Measurements from ENCODE around the gene LYPD5.

Gene LYPD5

DNA sequence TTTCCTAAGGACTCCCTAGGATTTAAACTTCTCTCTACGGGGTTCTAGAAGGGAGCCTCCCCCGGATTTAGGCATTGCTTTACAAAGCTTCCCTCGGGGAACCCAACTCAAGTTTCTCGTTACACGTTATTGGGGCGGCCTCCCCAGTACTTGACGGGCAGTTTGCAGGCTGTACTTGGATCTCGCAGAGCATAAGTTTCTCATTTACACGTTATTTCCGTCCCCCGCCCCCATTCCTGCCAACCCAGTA is 48.1 kb downstream of the LYPD5 start:
- Histone ChIP-seq H3K4me3 (ENCODE audit: low read depth, low read length) (peak overlapping the region; percentile 82), H3K9me3 (no peaks in the 10 kb centered on the region), H3K4me1 (no peaks in the 10 kb centered on the region), H3K27me3 (no peaks in the 10 kb centered on the region), H3K36me3 (peaks cover 24% of the 10 kb centered on the region)
- TF ChIP-seq, protein P1, sequence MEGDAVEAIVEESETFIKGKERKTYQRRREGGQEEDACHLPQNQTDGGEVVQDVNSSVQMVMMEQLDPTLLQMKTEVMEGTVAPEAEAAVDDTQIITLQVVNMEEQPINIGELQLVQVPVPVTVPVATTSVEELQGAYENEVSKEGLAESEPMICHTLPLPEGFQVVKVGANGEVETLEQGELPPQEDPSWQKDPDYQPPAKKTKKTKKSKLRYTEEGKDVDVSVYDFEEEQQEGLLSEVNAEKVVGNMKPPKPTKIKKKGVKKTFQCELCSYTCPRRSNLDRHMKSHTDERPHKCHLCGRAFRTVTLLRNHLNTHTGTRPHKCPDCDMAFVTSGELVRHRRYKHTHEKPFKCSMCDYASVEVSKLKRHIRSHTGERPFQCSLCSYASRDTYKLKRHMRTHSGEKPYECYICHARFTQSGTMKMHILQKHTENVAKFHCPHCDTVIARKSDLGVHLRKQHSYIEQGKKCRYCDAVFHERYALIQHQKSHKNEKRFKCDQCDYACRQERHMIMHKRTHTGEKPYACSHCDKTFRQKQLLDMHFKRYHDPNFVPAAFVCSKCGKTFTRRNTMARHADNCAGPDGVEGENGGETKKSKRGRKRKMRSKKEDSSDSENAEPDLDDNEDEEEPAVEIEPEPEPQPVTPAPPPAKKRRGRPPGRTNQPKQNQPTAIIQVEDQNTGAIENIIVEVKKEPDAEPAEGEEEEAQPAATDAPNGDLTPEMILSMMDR (IDR thresholded peaks at IDR 0.05; ENCODE audit: low read depth, low read length), result no peak
- no peak for DNase-seq

DNA sequence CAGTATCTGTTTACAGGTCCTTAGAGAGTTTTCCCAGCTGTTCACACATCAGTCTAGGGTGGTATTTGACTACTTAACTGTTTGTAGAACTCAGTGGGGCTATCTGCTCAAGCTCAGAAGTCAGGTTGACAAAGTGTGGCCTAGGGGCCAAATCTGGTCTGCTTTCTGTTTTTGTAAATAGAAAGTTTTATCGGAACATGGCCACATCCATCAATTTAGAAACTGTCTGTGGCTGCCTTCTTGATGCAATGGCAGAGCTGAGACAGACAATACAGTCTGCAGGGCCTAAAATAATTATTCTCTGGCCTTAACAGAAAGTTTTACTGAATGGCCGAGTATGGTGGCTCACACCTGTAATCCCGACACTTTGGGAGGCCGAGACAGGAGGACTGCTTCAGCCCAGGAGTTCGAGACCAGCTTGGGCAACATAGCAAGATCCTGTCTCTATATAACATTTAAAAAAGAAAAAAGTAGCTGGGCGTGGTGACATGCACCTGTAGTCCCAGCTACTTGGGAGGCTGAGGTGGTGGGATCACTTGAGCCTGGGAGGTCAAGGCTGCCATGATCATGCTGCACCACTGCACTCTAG is 49.9 kb downstream of the LYPD5 start:
- Histone ChIP-seq H3K9me3 (no peaks in the 10 kb centered on the region), H3K4me3 (ENCODE audit: low read depth, low read length) (no peak overlapping the region), H3K4me1 (no peaks in the 10 kb centered on the region), H3K36me3 (peaks cover 38% of the 10 kb centered on the region), H3K27me3 (no peaks in the 10 kb centered on the region)
- TF ChIP-seq, protein P1 (IDR thresholded peaks at IDR 0.05; ENCODE audit: low read depth, low read length), result no peak
- DNase-seq, result no peak

DNA sequence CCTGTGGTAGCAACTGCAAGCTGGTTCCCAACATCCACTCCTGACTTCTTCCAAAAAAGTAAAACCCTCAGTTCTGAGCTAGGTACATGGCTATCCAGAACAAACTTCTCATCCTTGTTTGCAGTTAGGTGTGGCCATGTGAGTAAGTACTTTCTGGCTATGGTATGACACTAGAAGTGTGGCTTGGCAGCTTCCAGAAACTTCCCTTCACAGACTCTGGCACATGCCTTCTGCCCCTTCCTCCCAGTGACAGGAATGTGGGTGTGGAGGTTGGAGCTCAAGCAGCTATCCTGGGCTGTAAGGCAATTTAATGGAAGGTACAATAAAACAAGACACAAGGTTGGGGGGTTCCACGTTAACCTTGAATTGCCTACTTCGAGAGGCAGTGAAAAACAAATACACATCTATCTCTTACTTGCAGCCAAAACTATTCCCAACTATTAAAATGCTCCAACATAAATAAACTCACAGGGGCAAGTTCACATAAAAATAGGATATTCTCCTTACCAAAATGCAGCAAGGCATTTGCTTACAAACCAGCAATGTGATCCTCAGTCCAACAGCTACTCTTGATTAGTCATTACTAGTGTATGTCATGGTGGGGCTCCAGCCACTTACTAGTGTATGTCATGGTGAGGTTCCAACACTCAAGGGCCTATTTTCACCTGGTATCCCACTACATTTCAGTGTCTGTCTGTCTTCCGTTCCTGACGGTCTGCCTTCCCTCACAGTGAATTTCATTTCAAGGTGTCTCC is 50.6 kb downstream of the LYPD5 start:
- Histone ChIP-seq H3K36me3 (peaks cover 43% of the 10 kb centered on the region), H3K9me3 (no peaks in the 10 kb centered on the region), H3K4me1 (no peaks in the 10 kb centered on the region), H3K27me3 (no peaks in the 10 kb centered on the region), H3K4me3 (ENCODE audit: low read depth, low read length) (no peak overlapping the region)
- no peak for DNase-seq
- TF ChIP-seq, protein P1 (IDR thresholded peaks at IDR 0.05; ENCODE audit: low read depth, low read length), result no peak

DNA sequence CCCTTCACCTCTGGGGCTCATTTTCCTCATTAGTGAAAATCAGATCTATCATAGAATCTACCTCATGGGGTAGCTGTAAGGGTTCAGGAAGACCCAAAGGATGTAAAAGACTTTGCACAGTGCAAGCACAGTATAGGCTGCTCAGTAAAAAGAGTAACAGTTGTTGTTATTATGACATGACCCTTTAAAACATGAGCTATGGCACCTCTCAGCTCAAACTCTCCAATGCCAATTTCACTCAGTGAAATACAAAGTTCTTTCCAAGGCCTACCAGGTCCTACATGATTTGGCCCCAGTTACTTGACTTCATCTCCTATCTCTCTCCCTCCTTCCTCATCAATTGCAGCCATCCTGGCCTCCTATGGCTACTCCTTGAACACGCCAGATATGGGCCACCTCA is 52.3 kb downstream of the LYPD5 start:
- no peaks in the 10 kb centered on the region for H3K9me3 ChIP-seq
- no peak for DNase-seq
- TF ChIP-seq, protein P1 (IDR thresholded peaks at IDR 0.05; ENCODE audit: low read depth, low read length), result no peak
- H3K36me3 ChIP-seq, result peaks cover 51% of the 10 kb centered on the region
- H3K4me3 ChIP-seq (ENCODE audit: low read depth, low read length), result no peak overlapping the region
- no peaks in the 10 kb centered on the region for H3K27me3 ChIP-seq
- H3K4me1 ChIP-seq, result no peaks in the 10 kb centered on the region

DNA sequence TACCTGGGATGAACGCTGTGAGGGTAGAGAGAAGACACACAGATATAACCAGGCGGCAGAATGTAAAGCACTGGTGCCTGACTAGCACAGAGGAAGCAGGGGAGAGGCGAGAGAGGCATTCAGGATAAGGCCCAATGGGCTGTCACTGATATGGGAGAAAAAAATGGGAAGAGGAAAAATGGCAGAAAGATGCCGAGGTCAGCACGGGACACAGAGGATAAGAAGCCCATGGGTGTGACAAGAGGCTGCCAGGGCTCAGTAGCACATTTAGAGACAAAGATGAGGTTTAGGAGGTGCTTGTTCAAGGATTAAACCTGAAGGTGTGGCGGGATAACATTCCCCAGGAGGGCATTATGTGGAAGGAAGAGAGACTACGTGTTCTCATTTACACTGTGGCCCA is 53.1 kb downstream of the LYPD5 start:
- Histone ChIP-seq H3K27me3 (no peaks in the 10 kb centered on the region), H3K9me3 (no peaks in the 10 kb centered on the region), H3K4me3 (ENCODE audit: low read depth, low read length) (no peak overlapping the region), H3K36me3 (peaks cover 57% of the 10 kb centered on the region), H3K4me1 (no peaks in the 10 kb centered on the region)
- TF ChIP-seq, protein P1 (IDR thresholded peaks at IDR 0.05; ENCODE audit: low read depth, low read length), result no peak
- no peak for DNase-seq

DNA sequence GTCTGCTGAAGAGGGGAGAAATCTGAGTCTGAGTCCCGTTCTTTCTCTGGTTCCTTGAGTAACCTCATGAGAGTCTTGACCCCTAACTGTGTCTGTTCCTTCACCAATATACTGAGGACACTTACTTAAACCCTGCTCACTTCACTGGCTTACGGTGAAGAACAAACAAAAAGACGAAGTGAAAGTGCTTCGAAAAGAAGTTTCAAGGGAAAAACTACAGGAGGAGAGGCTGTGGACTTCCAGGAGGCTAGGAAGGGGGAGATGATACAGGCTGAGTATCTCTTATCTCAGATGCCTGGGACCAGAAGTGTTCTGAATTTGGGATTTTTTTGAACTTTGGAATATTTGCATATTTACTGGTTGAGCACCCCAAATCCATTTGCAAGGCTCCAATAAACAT is 53.6 kb downstream of the LYPD5 start:
- Histone ChIP-seq H3K4me3 (ENCODE audit: low read depth, low read length) (no peak overlapping the region), H3K9me3 (no peaks in the 10 kb centered on the region), H3K27me3 (no peaks in the 10 kb centered on the region), H3K4me1 (no peaks in the 10 kb centered on the region), H3K36me3 (peaks cover 62% of the 10 kb centered on the region)
- DNase-seq, result no peak
- TF ChIP-seq, protein P1 (IDR thresholded peaks at IDR 0.05; ENCODE audit: low read depth, low read length), result no peak

Measured in BE2C (cell line).